RWPE1 (cell line): ENCODE results near the gene MAP3K10.

ENCODE experiments used
- CTCF ChIA-PET: fragments of 350-600 bp; sonication (Branson Sonifier 250); formaldehyde crosslinking; extraction: SDS; loops from one replicate; lab custom pipeline; 2021; lab: Yijun Ruan, JAX
- POLR2A ChIA-PET: fragments of 400-600 bp; formaldehyde crosslinking; extraction: SDS; loops from one replicate; lab custom pipeline; 2020; ENCODE audit warnings: antibody characterized with exemption; ENCODE audit not compliant: low non-redundant PET; lab: Yijun Ruan, JAX
- DNase-seq: peaks from one replicate; pipeline ENCODE4 v3.0.0; 2012; ENCODE audit warnings: low spot score
- H3K27ac ChIP-seq: fragments of 450-650 bp; 2 replicates; pipeline ENCODE4 v1.5.1; 2017
- CTCF ChIP-seq: fragments of 450-650 bp; conservative IDR thresholded peaks from 2 replicates; pipeline ENCODE4 v1.5.1; 2017; ENCODE audit warnings: low read depth, mild to moderate bottlenecking

Gene MAP3K10

GRCh38 chr19:40232949-40233810 is 42.0 kb downstream of the MAP3K10 start:
- POLR2A ChIA-PET: no interaction called here
- TF ChIP-seq CTCF: no peak

GRCh38 chr19:40233811-40234389 is 42.7 kb downstream of the MAP3K10 start:
- no peak overlapping the region; the same call in 1 of the 2 replicates for H3K27ac ChIP-seq
- CTCF ChIA-PET: no interaction called here
- no peak for DNase-seq
- TF ChIP-seq CTCF: no peak
- POLR2A ChIA-PET: no interaction called here

More at GRCh38 chr19:40232949-40233810, 42.0 kb downstream of the MAP3K10 start:
- DNase-seq: no peak
- no peak overlapping the region for H3K27ac ChIP-seq
- CTCF ChIA-PET: no interaction called here

- POLR2A ChIA-PET: no interaction called here
- H3K27ac ChIP-seq: no peak overlapping the region; the same call in 1 of the 2 replicates
- CTCF ChIA-PET: interaction anchor here (0.5 to 0.7 kb wide), 2 partner anchors 11 to 209 kb away, joined by 3 read pairs; no protein-coding TSS in a partner anchor
- TF ChIP-seq CTCF: no peak
- no peak for DNase-seq
Measured at GRCh38 chr19:40234429-40235237, 43.4 kb downstream of the MAP3K10 start.

DNA sequence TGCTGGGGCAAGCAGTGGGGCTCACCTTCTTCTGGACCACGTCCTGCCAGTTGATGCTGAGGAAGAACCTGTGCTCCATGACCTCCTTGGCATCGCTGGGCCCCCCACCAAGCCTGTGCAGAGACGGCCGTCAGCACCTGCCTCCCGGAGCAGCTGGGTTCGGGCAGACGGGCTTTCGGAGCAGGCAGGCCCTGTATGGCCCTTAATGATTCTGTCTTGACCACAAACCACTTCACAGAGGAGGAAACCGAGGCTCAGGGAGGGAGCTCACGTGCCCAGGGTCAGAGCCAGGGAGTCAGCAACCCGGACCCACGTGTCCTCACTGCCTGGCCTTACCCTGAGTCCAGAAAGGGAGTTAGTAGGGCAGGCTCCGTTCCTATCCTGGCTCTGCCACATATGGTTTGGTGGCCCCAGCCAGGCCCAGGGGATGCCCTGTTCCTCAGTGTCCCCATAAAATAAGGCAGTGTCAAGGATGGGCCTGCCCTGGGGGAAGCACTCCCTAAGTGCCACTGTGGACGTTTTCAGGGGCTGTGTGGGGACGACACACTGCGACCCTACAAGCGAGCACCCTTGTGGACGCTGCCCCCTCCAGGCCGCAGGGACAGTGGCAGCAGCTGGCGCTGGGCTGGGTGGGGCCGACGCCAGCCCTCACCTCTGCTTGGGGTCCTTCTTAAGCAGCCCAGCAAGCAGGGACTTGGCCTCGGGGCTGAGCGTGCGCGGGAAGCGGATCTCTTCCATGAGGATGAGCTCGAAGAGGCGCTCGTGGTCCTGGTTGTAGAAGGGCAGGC is 44.2 kb downstream of the MAP3K10 start:
- POLR2A ChIA-PET: no interaction called here
- DNase-seq: no peak
- CTCF ChIA-PET: interaction anchor here (0.5 to 1.0 kb wide), 5 partner anchors 8 to 208 kb away, joined by 3 to 6 read pairs (median 3); no protein-coding TSS in a partner anchor
- TF ChIP-seq CTCF: no peak
- no peak overlapping the region for H3K27ac ChIP-seq

DNA sequence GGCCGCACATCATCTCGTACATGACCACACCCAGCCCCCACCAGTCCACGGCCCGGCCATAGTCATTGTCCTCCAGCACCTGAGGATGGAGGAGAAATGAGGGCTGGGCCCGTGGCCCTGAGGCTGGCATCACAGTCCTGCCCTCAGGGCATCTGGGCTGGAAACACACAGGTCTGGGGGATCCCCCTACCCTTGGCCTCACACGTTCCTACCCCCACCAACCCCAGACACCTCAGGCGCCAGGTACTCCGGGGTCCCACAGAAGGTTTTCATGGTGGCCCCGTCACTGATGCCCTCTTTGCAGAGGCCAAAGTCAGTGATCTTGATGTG is 44.8 kb downstream of the MAP3K10 start:
- no peak for DNase-seq
- no peak overlapping the region for H3K27ac ChIP-seq
- POLR2A ChIA-PET: no interaction called here
- TF ChIP-seq CTCF: no peak
- CTCF ChIA-PET: interaction anchor here (0.6 to 1.0 kb wide), 3 partner anchors 9 to 81 kb away, joined by 3 to 6 read pairs (median 3); no protein-coding TSS in a partner anchor
